NT2/D1 (cell line): ENCODE measurements around the gene CABLES2.

Source experiments
- SUZ12 ChIP-seq: IDR thresholded peaks from 2 replicates; pipeline ENCODE4 v1.6.1; 2011; ENCODE audit not compliant: insufficient read length, insufficient read depth; ENCODE audit errors: extremely low read depth
- ZNF274 ChIP-seq: IDR thresholded peaks from 2 replicates; pipeline ENCODE4 v1.6.1; 2011; ENCODE audit warnings: mild to moderate bottlenecking, low read depth, low read length

DNA sequence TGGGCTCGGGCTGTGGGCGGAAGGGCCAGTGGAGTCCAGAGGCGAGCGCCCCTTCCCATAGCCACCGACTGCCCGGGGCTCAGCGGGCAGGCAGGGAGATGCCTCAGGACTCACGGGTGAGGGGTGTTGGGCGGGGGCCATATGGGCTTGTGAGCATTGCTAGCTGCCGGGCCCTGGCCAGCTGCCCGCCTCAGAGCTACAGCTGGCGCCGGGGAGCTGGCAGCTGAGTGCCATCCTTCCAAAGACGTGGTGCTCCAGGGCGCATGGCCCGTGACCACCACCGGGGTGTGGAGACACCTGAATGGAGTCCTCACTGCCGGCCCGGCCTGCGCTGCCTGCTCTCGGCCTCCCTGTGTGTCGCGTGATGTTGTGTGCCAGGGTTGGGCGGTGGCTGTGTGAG lies 30.8 kb upstream of the CABLES2 start:
- no peak for TF ChIP-seq ZNF274
- no peak for TF ChIP-seq SUZ12
